PFSK-1 (cell line): ENCODE results near the gene NRIP3.

Source experiments
- FOXP2 ChIP-seq: optimal IDR thresholded peaks from 2 replicates; pipeline ENCODE3; 2011; ENCODE audit warnings: borderline replicate concordance, control low read depth, inconsistent platforms; ENCODE audit not compliant: insufficient read depth; ENCODE audit errors: extremely low read length, extremely low read depth
- POLR2AphosphoS5 ChIP-seq: IDR thresholded peaks from 2 replicates; pipeline ENCODE4 v1.6.1; 2012; ENCODE audit warnings: low read depth, mild to moderate bottlenecking, control low read depth, low read length, moderate library complexity
- SIN3A ChIP-seq: IDR thresholded peaks from 2 replicates; pipeline ENCODE4 v1.6.1; 2012; ENCODE audit warnings: mild to moderate bottlenecking, low read length, moderate library complexity, borderline replicate concordance; ENCODE audit not compliant: insufficient read depth
- TAF1 ChIP-seq: IDR thresholded peaks from 2 replicates; pipeline ENCODE4 v1.6.1; 2012; ENCODE audit warnings: low read length, control low read depth, borderline replicate concordance; ENCODE audit not compliant: insufficient read depth
- TF ChIP-seq, protein P1 (sequence below), 2 experiments: IDR thresholded peaks; 2 replicates each; pipeline versions ENCODE4 v1.6.1 to v1.8.0; 2011 to 2012; ENCODE audit warnings: low read depth in 2 of 2, low read length in 2 of 2, control low read depth in 1 of 2, inconsistent platforms in 1 of 2, mild to moderate bottlenecking in 1 of 2, moderate library complexity in 1 of 2; ENCODE audit not compliant: insufficient read depth in 1 of 2

Gene NRIP3

DNA sequence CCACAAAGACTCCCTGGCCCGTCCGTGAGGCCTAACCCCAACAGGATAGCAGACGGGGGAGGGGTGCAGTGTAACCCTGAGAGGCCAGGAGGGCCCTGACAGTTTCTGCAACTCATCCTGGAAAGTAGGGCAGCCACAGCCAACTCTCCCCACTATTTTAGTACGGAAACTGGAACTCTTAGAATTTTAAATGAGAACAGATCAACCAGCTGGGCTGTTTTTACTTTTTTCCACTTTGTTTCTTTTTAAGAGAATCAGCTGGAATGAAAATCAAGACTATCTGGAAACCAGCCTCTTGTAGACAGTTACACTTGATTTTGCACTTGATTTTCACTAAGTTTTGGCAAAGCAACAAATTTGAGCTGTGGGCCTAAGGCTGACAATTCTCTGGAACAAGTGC is 42.7 kb upstream of the NRIP3 start:
- TF ChIP-seq TAF1: no peak
- no peak for TF ChIP-seq SIN3A
- no peak for TF ChIP-seq FOXP2
- no peak for TF ChIP-seq POLR2AphosphoS5
- TF ChIP-seq, protein P1, sequence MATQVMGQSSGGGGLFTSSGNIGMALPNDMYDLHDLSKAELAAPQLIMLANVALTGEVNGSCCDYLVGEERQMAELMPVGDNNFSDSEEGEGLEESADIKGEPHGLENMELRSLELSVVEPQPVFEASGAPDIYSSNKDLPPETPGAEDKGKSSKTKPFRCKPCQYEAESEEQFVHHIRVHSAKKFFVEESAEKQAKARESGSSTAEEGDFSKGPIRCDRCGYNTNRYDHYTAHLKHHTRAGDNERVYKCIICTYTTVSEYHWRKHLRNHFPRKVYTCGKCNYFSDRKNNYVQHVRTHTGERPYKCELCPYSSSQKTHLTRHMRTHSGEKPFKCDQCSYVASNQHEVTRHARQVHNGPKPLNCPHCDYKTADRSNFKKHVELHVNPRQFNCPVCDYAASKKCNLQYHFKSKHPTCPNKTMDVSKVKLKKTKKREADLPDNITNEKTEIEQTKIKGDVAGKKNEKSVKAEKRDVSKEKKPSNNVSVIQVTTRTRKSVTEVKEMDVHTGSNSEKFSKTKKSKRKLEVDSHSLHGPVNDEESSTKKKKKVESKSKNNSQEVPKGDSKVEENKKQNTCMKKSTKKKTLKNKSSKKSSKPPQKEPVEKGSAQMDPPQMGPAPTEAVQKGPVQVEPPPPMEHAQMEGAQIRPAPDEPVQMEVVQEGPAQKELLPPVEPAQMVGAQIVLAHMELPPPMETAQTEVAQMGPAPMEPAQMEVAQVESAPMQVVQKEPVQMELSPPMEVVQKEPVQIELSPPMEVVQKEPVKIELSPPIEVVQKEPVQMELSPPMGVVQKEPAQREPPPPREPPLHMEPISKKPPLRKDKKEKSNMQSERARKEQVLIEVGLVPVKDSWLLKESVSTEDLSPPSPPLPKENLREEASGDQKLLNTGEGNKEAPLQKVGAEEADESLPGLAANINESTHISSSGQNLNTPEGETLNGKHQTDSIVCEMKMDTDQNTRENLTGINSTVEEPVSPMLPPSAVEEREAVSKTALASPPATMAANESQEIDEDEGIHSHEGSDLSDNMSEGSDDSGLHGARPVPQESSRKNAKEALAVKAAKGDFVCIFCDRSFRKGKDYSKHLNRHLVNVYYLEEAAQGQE (IDR thresholded peaks at IDR 0.05; ENCODE audit: insufficient read depth in 1 of 2, low read depth in 2 of 2, low read length in 2 of 2): no peak

GRCh38 chr11:9042488-9042887 is 38.7 kb upstream of the NRIP3 start:
- no peak for TF ChIP-seq FOXP2
- TF ChIP-seq, protein P1 (IDR thresholded peaks at IDR 0.05; ENCODE audit: insufficient read depth in 1 of 2, low read depth in 2 of 2, low read length in 2 of 2): no peak
- TF ChIP-seq SIN3A: no peak
- no peak for TF ChIP-seq POLR2AphosphoS5
- TF ChIP-seq TAF1: no peak

GRCh38 chr11:9041747-9042146 is 37.9 kb upstream of the NRIP3 start:
- no peak for TF ChIP-seq FOXP2
- no peak for TF ChIP-seq POLR2AphosphoS5
- TF ChIP-seq, protein P1 (IDR thresholded peaks at IDR 0.05; ENCODE audit: insufficient read depth in 1 of 2, low read depth in 2 of 2, low read length in 2 of 2): no peak
- no peak for TF ChIP-seq SIN3A
- no peak for TF ChIP-seq TAF1

- TF ChIP-seq FOXP2 (no peak), SIN3A (no peak), POLR2AphosphoS5 (no peak), TAF1 (no peak)
- TF ChIP-seq, protein P1 (IDR thresholded peaks at IDR 0.05; ENCODE audit: insufficient read depth in 1 of 2, low read depth in 2 of 2, low read length in 2 of 2): no peak
Measured at GRCh38 chr11:9040410-9040809, 36.6 kb upstream of the NRIP3 start.

GRCh38 chr11:9039863-9040262 is 36.1 kb upstream of the NRIP3 start:
- TF ChIP-seq, protein P1 (IDR thresholded peaks at IDR 0.05; ENCODE audit: insufficient read depth in 1 of 2, low read depth in 2 of 2, low read length in 2 of 2): no peak
- no peak for TF ChIP-seq TAF1
- no peak for TF ChIP-seq SIN3A
- TF ChIP-seq POLR2AphosphoS5: no peak
- no peak for TF ChIP-seq FOXP2
